Measurements from ENCODE around the gene ZNRF3. TPM values are rescaled to one million over a fixed set of nuclear protein-coding genes. Genes with fewer than 3 reads are reported as not detected.
A peak's percentile ranks its signal among the peaks of the same experiment; 100 is the strongest.

The ZNRF3 gene
- total RNA-seq, 1 donor from 2014 or later: 2.0 TPM

GRCh38 chr22:28952857-28953256 is 69.5 kb downstream of the ZNRF3 start:
- no peak for DNase-seq (ENCODE audit: low read depth in 2 of 2)

GRCh38 chr22:28953403-28953802 is 70.0 kb downstream of the ZNRF3 start:
- no peak for DNase-seq (ENCODE audit: low read depth in 2 of 2)

GRCh38 chr22:28953976-28954880 is 70.9 kb downstream of the ZNRF3 start:
- no peak for DNase-seq (ENCODE audit: low read depth in 2 of 2)

GRCh38 chr22:28955817-28956216 is 72.4 kb downstream of the ZNRF3 start:
- peak in 1 of 2 donors; percentile 13 for DNase-seq (ENCODE audit: low read depth in 2 of 2)

GRCh38 chr22:28956506-28956905 is 73.1 kb downstream of the ZNRF3 start:
- no peak for DNase-seq (ENCODE audit: low read depth in 2 of 2)

GRCh38 chr22:28958611-28959010 is 75.2 kb downstream of the ZNRF3 start:
- DNase-seq (ENCODE audit: low read depth in 2 of 2): peak in 1 of 2 donors; percentile 51

- no peak for DNase-seq (ENCODE audit: low read depth in 2 of 2)
Observed at GRCh38 chr22:28962042-28962554, 78.7 kb downstream of the ZNRF3 start.

GRCh38 chr22:28963362-28963761 is 80.0 kb downstream of the ZNRF3 start:
- no peak for DNase-seq (ENCODE audit: low read depth in 2 of 2)

GRCh38 chr22:28967163-28967665 is 83.8 kb downstream of the ZNRF3 start:
- DNase-seq (ENCODE audit: low read depth in 2 of 2): no peak

- no peak for DNase-seq (ENCODE audit: low read depth in 2 of 2)
Observed at GRCh38 chr22:28967969-28968368, 84.6 kb downstream of the ZNRF3 start.

- no peak for DNase-seq (ENCODE audit: low read depth in 2 of 2)
Observed at GRCh38 chr22:28969401-28970168, 86.2 kb downstream of the ZNRF3 start.

GRCh38 chr22:28973352-28973751 is 90.0 kb downstream of the ZNRF3 start:
- no peak for DNase-seq (ENCODE audit: low read depth in 2 of 2)

GRCh38 chr22:28977060-28977459 is 93.7 kb downstream of the ZNRF3 start:
- DNase-seq (ENCODE audit: low read depth in 2 of 2): peak; percentile 1 to 22

- peak; percentile 19 to 39 for DNase-seq (ENCODE audit: low read depth in 2 of 2)
Observed at GRCh38 chr22:28977481-28977971, 94.2 kb downstream of the ZNRF3 start.

GRCh38 chr22:28978158-28978557 is 94.8 kb downstream of the ZNRF3 start:
- peak in 1 of 2 donors; percentile 42 for DNase-seq (ENCODE audit: low read depth in 2 of 2)

GRCh38 chr22:28978863-28979796 is 95.8 kb downstream of the ZNRF3 start:
- DNase-seq (ENCODE audit: low read depth in 2 of 2): no peak

- no peak for DNase-seq (ENCODE audit: low read depth in 2 of 2)
Observed at GRCh38 chr22:28980326-28980725, 97.0 kb downstream of the ZNRF3 start.

GRCh38 chr22:28981818-28982499 is 98.6 kb downstream of the ZNRF3 start:
- DNase-seq (ENCODE audit: low read depth in 2 of 2): no peak

- no peak for DNase-seq (ENCODE audit: low read depth in 2 of 2)
Observed at GRCh38 chr22:28983190-28983589, 99.8 kb downstream of the ZNRF3 start.

GRCh38 chr22:28983788-28984441 is 100.5 kb downstream of the ZNRF3 start:
- DNase-seq (ENCODE audit: low read depth in 2 of 2): no peak
